SU-DHL-6 (cell line): ENCODE measurements around the gene ZMPSTE24.

ENCODE experiments used
- EZH2phosphoT487 ChIP-seq: fragments of 200-600 bp; sonication (generic), shearing (Covaris generic); conservative IDR thresholded peaks from 2 replicates; pipeline ENCODE4 v1.6.1; 2018; ENCODE audit warnings: mild to moderate bottlenecking, antibody characterized with exemption, low read length, moderate library complexity, mixed read lengths
- TF ChIP-seq, protein P1 (sequence below): fragments of 200-600 bp; sonication (generic); IDR thresholded peaks from one replicate; pipeline ENCODE4 v1.5.1; 2017; ENCODE audit warnings: antibody characterized with exemption, mild to moderate bottlenecking, low read length, moderate library complexity; ENCODE audit not compliant: insufficient read depth, poor library complexity, severe bottlenecking

DNA sequence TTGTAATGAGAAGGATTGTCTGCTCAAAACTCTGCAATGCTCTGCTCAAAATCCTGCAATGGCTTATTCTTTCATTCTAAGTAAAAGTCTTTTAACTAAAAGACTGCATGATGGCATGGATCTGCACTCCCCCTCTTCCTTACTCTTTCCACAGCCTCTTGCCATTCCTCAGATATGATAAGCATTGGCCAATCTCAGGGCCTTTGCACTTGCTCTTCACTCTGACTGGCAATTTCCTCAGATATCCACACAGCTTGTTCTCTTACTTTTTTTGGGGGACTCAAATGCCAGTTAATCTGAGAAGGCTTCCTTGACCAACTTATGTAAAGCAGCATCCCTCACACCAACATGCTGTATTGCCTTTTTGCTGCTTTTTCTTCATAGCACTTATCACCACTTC lies 2.8 kb upstream of the ZMPSTE24 start:
- TF ChIP-seq, protein P1, sequence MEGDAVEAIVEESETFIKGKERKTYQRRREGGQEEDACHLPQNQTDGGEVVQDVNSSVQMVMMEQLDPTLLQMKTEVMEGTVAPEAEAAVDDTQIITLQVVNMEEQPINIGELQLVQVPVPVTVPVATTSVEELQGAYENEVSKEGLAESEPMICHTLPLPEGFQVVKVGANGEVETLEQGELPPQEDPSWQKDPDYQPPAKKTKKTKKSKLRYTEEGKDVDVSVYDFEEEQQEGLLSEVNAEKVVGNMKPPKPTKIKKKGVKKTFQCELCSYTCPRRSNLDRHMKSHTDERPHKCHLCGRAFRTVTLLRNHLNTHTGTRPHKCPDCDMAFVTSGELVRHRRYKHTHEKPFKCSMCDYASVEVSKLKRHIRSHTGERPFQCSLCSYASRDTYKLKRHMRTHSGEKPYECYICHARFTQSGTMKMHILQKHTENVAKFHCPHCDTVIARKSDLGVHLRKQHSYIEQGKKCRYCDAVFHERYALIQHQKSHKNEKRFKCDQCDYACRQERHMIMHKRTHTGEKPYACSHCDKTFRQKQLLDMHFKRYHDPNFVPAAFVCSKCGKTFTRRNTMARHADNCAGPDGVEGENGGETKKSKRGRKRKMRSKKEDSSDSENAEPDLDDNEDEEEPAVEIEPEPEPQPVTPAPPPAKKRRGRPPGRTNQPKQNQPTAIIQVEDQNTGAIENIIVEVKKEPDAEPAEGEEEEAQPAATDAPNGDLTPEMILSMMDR = no peak
- no peak for TF ChIP-seq EZH2phosphoT487
